GM13977 (cell line): Measurements from ENCODE around the gene IRF3.

Experiments used
- DNase-seq: peaks from one replicate; pipeline ENCODE4 v3.0.0; 2012; ENCODE audit warnings: low spot score
- CTCF ChIP-seq: IDR thresholded peaks from 2 replicates; pipeline ENCODE4 v1.5.1; 2012; ENCODE audit warnings: mild to moderate bottlenecking, control low read depth; ENCODE audit not compliant: insufficient read depth; ENCODE audit errors: extremely low read depth, missing control alignments
- in situ Hi-C: fragments of 300-500 bp; cut with MboI; formaldehyde crosslinking; loops from one replicate; pipeline ENCODE4 v1.12.0; 2022; ENCODE audit warnings: low sequenced_read_pairs, low pct_unique_long_range_greater_than_20kb, mixed read lengths, inconsistent platforms; ENCODE audit not compliant: unreplicated experiment

The IRF3 gene

DNA sequence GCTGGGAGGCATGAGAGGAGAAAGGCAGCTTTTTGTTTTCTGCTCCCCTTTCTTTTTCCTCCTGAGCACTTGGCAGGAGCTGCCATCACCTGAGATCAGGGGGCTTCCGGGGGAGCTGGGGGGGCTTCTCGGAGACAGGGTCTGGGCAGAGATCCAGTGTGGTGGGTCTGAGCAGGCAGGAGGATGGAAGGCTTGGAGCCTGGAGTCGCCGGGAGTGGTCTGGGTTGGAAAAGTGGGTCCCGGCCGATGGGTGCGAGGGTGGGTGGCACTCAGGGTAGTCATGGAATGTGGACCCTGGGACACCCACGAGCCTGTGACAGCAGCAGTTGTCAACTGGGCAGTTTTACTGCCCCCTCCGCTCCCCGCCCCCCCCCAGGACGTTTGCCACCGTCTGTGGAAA, 21.5 kb upstream of the IRF3 start:
- in situ Hi-C loops: no loop called here
- no peak for TF ChIP-seq CTCF
- DNase-seq: no peak

DNA sequence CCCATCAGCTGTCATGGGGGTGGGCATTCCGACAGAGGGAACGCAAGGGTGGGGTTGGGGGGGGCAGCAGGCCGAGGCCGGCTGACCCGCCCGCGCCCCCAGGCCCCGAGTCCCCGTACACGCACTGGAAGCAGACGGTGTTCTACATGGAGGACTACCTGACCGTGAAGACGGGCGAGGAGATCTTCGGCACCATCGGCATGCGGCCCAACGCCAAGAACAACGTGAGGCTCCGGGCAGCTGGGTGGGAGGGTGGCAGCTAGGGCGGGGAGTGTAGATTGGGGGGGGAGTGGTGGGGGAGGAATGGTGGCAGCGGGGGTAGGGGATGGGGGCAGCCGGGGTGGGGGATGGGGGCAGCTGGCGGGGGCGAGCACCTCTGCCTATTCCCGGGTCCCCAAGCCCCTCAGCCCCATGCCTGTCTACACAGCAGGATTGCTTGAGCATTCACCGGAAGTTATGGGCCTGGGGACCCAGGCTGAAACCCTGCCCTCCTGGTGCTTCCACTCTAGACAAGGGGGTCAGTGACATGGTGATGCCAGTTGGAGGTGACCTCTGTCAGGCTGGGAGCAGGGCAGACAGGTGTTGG, 20.9 kb upstream of the IRF3 start:
- in situ Hi-C loops: no loop called here
- no peak for TF ChIP-seq CTCF
- DNase-seq: no peak

- TF ChIP-seq CTCF: no peak
- DNase-seq: no peak
- in situ Hi-C loops: no loop called here
Observed at GRCh38 chr19:49685845-49686332, 20.2 kb upstream of the IRF3 start.

- in situ Hi-C loops: no loop called here
- no peak for TF ChIP-seq CTCF
- DNase-seq: no peak
Observed at GRCh38 chr19:49684983-49685553, 19.4 kb upstream of the IRF3 start.

- DNase-seq: peak; percentile 68
- peak; percentile 76 for TF ChIP-seq CTCF
- in situ Hi-C loops: no loop called here
Observed at GRCh38 chr19:49684251-49684982, 18.8 kb upstream of the IRF3 start.

DNA sequence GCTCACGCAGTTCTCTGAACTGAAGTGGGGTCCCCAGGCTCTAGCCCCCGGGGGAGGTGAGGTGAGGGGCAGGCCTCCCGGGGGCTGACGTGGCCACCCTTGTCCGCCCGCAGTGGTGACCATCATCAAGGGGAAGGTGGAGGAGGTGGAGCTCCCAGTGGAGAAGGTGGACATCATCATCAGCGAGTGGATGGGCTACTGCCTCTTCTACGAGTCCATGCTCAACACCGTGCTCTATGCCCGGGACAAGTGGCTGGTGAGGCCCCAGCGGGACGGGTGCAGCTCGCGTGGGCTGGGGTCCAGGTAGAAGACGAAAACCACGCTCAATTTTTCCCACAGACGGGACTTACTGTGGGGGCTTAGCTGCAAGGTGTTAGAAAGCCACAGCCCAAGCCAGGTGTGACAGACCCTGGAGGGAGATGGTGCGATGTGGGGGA, 18.2 kb upstream of the IRF3 start:
- no peak for TF ChIP-seq CTCF
- in situ Hi-C loops: no loop called here
- DNase-seq: no peak
